Measurements from ENCODE around the gene IL31. TPM values are rescaled to one million over a fixed set of nuclear protein-coding genes. Genes with fewer than 3 reads are reported as not detected.

IL31 gene
- polyA plus RNA-seq, 3 donors from 2014 or later, result not detected

- Mint-ChIP-seq H3K27ac (no peak overlapping the region), H3K9me3 (no peaks in the 10 kb centered on the region), H3K4me3 (no peak overlapping the region), H3K4me1 (no peaks in the 10 kb centered on the region), H3K36me3 (peaks cover 5 to 10% (median 6%) of the 10 kb centered on the region in 3 donors), H3K27me3 (ENCODE audit: low read depth in 3 of 3) (peaks cover 0 to 4% (median 3%) of the 10 kb centered on the region in 3 donors)
- no peak for DNase-seq
Measured at GRCh38 chr12:122140467-122141257, 33.4 kb downstream of the IL31 start.

- Mint-ChIP-seq H3K4me3 (no peak overlapping the region), H3K27ac (no peak overlapping the region), H3K4me1 (no peaks in the 10 kb centered on the region), H3K36me3 (peaks cover 5 to 10% (median 6%) of the 10 kb centered on the region in 3 donors), H3K9me3 (no peaks in the 10 kb centered on the region), H3K27me3 (ENCODE audit: low read depth in 3 of 3) (peaks cover 0 to 6% (median 5%) of the 10 kb centered on the region in 3 donors)
- no peak for DNase-seq
Measured at GRCh38 chr12:122139941-122140340, 34.1 kb downstream of the IL31 start.

- H3K4me3 Mint-ChIP-seq, result no peak overlapping the region
- DNase-seq, result no peak
- peak overlapping the region in 1 of 6 donors; percentile 13 for H3K27ac Mint-ChIP-seq
Measured at GRCh38 chr12:122139266-122139665, 34.8 kb downstream of the IL31 start.

GRCh38 chr12:122138616-122139015 is 35.4 kb downstream of the IL31 start:
- Mint-ChIP-seq H3K4me3 (no peak overlapping the region), H3K27me3 (ENCODE audit: low read depth in 3 of 3) (peaks cover 0 to 6% (median 5%) of the 10 kb centered on the region in 3 donors), H3K9me3 (no peaks in the 10 kb centered on the region), H3K36me3 (peaks cover 1 to 10% (median 6%) of the 10 kb centered on the region in 3 donors), H3K4me1 (no peaks in the 10 kb centered on the region), H3K27ac (peak overlapping the region in 1 of 6 donors; percentile 13)
- no peak for DNase-seq

More at GRCh38 chr12:122139266-122139665, 34.8 kb downstream of the IL31 start:
- H3K27me3 Mint-ChIP-seq (ENCODE audit: low read depth in 3 of 3), result peaks cover 0 to 6% (median 5%) of the 10 kb centered on the region in 3 donors
- no peaks in the 10 kb centered on the region for H3K9me3 Mint-ChIP-seq
- H3K4me1 Mint-ChIP-seq, result no peaks in the 10 kb centered on the region
- peaks cover 5 to 10% (median 6%) of the 10 kb centered on the region in 3 donors for H3K36me3 Mint-ChIP-seq

GRCh38 chr12:122138181-122138580 is 35.8 kb downstream of the IL31 start:
- H3K36me3 Mint-ChIP-seq, result peaks cover 0 to 10% (median 10%) of the 10 kb centered on the region in 3 donors
- H3K4me3 Mint-ChIP-seq, result no peak overlapping the region
- peaks cover 0 to 6% (median 5%) of the 10 kb centered on the region in 3 donors for H3K27me3 Mint-ChIP-seq (ENCODE audit: low read depth in 3 of 3)
- no peaks in the 10 kb centered on the region for H3K4me1 Mint-ChIP-seq
- H3K9me3 Mint-ChIP-seq, result no peaks in the 10 kb centered on the region
- no peak overlapping the region for H3K27ac Mint-ChIP-seq
- no peak for DNase-seq

- Mint-ChIP-seq H3K27me3 (ENCODE audit: low read depth in 3 of 3) (peaks cover 0 to 6% (median 5%) of the 10 kb centered on the region in 3 donors), H3K4me1 (no peaks in the 10 kb centered on the region), H3K27ac (no peak overlapping the region), H3K36me3 (peaks cover 0 to 12% (median 10%) of the 10 kb centered on the region in 3 donors), H3K4me3 (no peak overlapping the region), H3K9me3 (no peaks in the 10 kb centered on the region)
- no peak for DNase-seq
Measured at GRCh38 chr12:122137681-122138080, 36.3 kb downstream of the IL31 start.

GRCh38 chr12:122137229-122137628 is 36.8 kb downstream of the IL31 start:
- H3K9me3 Mint-ChIP-seq, result no peaks in the 10 kb centered on the region
- DNase-seq, result no peak
- H3K27ac Mint-ChIP-seq, result no peak overlapping the region
- H3K36me3 Mint-ChIP-seq, result peaks cover 0 to 12% (median 10%) of the 10 kb centered on the region in 3 donors
- no peaks in the 10 kb centered on the region for H3K4me1 Mint-ChIP-seq
- H3K27me3 Mint-ChIP-seq (ENCODE audit: low read depth in 3 of 3), result peaks cover 0 to 6% (median 5%) of the 10 kb centered on the region in 3 donors
- no peak overlapping the region for H3K4me3 Mint-ChIP-seq

- H3K9me3 Mint-ChIP-seq, result no peaks in the 10 kb centered on the region
- H3K4me3 Mint-ChIP-seq, result no peak overlapping the region
- no peak overlapping the region for H3K27ac Mint-ChIP-seq
- H3K27me3 Mint-ChIP-seq (ENCODE audit: low read depth in 3 of 3), result peaks cover 3 to 6% (median 3%) of the 10 kb centered on the region in 3 donors
- H3K36me3 Mint-ChIP-seq, result peaks cover 0 to 17% (median 7%) of the 10 kb centered on the region in 3 donors
- no peaks in the 10 kb centered on the region for H3K4me1 Mint-ChIP-seq
- DNase-seq, result no peak
Measured at GRCh38 chr12:122135437-122136031, 38.5 kb downstream of the IL31 start.

GRCh38 chr12:122133192-122133950 is 40.6 kb downstream of the IL31 start:
- no peak for DNase-seq
- Mint-ChIP-seq H3K27ac (peak overlapping the region in 1 of 6 donors; percentile 57), H3K36me3 (peaks cover 0 to 26% (median 6%) of the 10 kb centered on the region in 3 donors), H3K27me3 (ENCODE audit: low read depth in 3 of 3) (peaks cover 2 to 3% (median 3%) of the 10 kb centered on the region in 3 donors), H3K9me3 (no peaks in the 10 kb centered on the region), H3K4me1 (no peaks in the 10 kb centered on the region), H3K4me3 (no peak overlapping the region)

- H3K36me3 Mint-ChIP-seq, result peaks cover 3 to 30% (median 6%) of the 10 kb centered on the region in 3 donors
- no peak overlapping the region for H3K27ac Mint-ChIP-seq
- no peak overlapping the region for H3K4me3 Mint-ChIP-seq
- peaks cover 2 to 7% (median 2%) of the 10 kb centered on the region in 3 donors for H3K27me3 Mint-ChIP-seq (ENCODE audit: low read depth in 3 of 3)
- DNase-seq, result no peak
- H3K9me3 Mint-ChIP-seq, result no peaks in the 10 kb centered on the region
- peaks cover 12 to 14% of the 10 kb centered on the region in 2 donors for H3K4me1 Mint-ChIP-seq
Measured at GRCh38 chr12:122130150-122130549, 43.9 kb downstream of the IL31 start.

- DNase-seq, result no peak
- Mint-ChIP-seq H3K27me3 (ENCODE audit: low read depth in 3 of 3) (peaks cover 0 to 7% (median 0%) of the 10 kb centered on the region in 3 donors), H3K4me3 (no peak overlapping the region), H3K36me3 (peaks cover 3 to 29% (median 6%) of the 10 kb centered on the region in 3 donors), H3K27ac (peak overlapping the region in 1 of 6 donors; percentile 17), H3K4me1 (peaks cover 12 to 16% of the 10 kb centered on the region in 2 donors), H3K9me3 (no peaks in the 10 kb centered on the region)
Measured at GRCh38 chr12:122129131-122129530, 44.9 kb downstream of the IL31 start.

- Mint-ChIP-seq H3K27me3 (ENCODE audit: low read depth in 3 of 3) (peaks cover 0 to 7% (median 0%) of the 10 kb centered on the region in 3 donors), H3K4me1 (peaks cover 15 to 20% of the 10 kb centered on the region in 2 donors), H3K9me3 (no peaks in the 10 kb centered on the region), H3K4me3 (no peak overlapping the region), H3K36me3 (peaks cover under 1 to 23% (median 3%) of the 10 kb centered on the region in 3 donors), H3K27ac (peak overlapping the region in 1 of 6 donors; percentile 1)
- DNase-seq, result no peak
Measured at GRCh38 chr12:122128481-122128880, 45.5 kb downstream of the IL31 start.

- Mint-ChIP-seq H3K36me3 (peaks cover 0 to 18% (median 3%) of the 10 kb centered on the region in 3 donors), H3K4me3 (no peak overlapping the region), H3K4me1 (peaks cover 21 to 26% of the 10 kb centered on the region in 2 donors), H3K27me3 (ENCODE audit: low read depth in 3 of 3) (peaks cover 0 to 7% (median 0%) of the 10 kb centered on the region in 3 donors), H3K27ac (no peak overlapping the region), H3K9me3 (no peaks in the 10 kb centered on the region)
- DNase-seq, result no peak
Measured at GRCh38 chr12:122127839-122128238, 46.2 kb downstream of the IL31 start.

Measured in immature natural killer cell (primary cell).